SHP77 treated with DMSO at 0.1 percent for 48 hours (cell line): ENCODE measurements around the gene ALS2CL.
"Not testable (repeated sequence)": the region's sequence is repeated elsewhere in the genome, so short reads cannot be mapped to it uniquely, and the experiment has no call there.

Experiments
- DNase-seq: peaks from one replicate; lab custom pipeline; 2025; lab: John Stamatoyannopoulos, UW

ALS2CL gene

GRCh38 chr3:46715507-46716175 is 22.2 kb upstream of the ALS2CL start:
- no peak for DNase-seq

- no peak for DNase-seq
These were observed 21.4 kb upstream of the ALS2CL start for GRCh38 chr3:46714728-46715506.

- DNase-seq, result no peak
These were observed 20.5 kb upstream of the ALS2CL start for GRCh38 chr3:46713898-46714552.

- DNase-seq, result no peak
These were observed 19.8 kb upstream of the ALS2CL start for GRCh38 chr3:46713050-46713897.

- DNase-seq, result no peak
These were observed 18.9 kb upstream of the ALS2CL start for GRCh38 chr3:46712191-46713049.

GRCh38 chr3:46711760-46712159 is 18.3 kb upstream of the ALS2CL start:
- no peak for DNase-seq

- no peak for DNase-seq
These were observed 17.8 kb upstream of the ALS2CL start for GRCh38 chr3:46711305-46711704.

GRCh38 chr3:46710671-46711295 is 17.3 kb upstream of the ALS2CL start:
- no peak for DNase-seq

- DNase-seq, result no peak
These were observed 16.8 kb upstream of the ALS2CL start for GRCh38 chr3:46710229-46710628.

- no peak for DNase-seq
These were observed 16.2 kb upstream of the ALS2CL start for GRCh38 chr3:46709721-46710120.

- DNase-seq, result no peak
These were observed 15.7 kb upstream of the ALS2CL start for GRCh38 chr3:46709157-46709654.

GRCh38 chr3:46708401-46709156 is 15.1 kb upstream of the ALS2CL start:
- no peak for DNase-seq

GRCh38 chr3:46707601-46708011 is 14.1 kb upstream of the ALS2CL start:
- DNase-seq, result no peak

GRCh38 chr3:46706771-46707582 is 13.5 kb upstream of the ALS2CL start:
- DNase-seq, result no peak

- DNase-seq, result no peak
These were observed 12.5 kb upstream of the ALS2CL start for GRCh38 chr3:46705751-46706552.

GRCh38 chr3:46705022-46705530 is 11.6 kb upstream of the ALS2CL start:
- DNase-seq, result peak; percentile 34

- not testable (repeated sequence) for DNase-seq
These were observed 10.9 kb upstream of the ALS2CL start for GRCh38 chr3:46704346-46704745.

GRCh38 chr3:46703013-46703520 is 9.6 kb upstream of the ALS2CL start:
- DNase-seq, result no peak
